Bronchial smooth muscle cell (primary cell): ENCODE results near the gene SAP130. TPM values are rescaled to one million over a fixed set of nuclear protein-coding genes. Genes with fewer than 3 reads are reported as not detected.

Source experiments
- total RNA-seq: library from RNA; depleted of rRNA; stranded (reverse); fragments of >200 nt; gene quantifications from 2 replicates; pipeline ENCODE4 v1.2.1, GENCODE V29; 2014

Gene SAP130
- 2.0 and 3.6 TPM in 2 replicates for total RNA-seq

DNA sequence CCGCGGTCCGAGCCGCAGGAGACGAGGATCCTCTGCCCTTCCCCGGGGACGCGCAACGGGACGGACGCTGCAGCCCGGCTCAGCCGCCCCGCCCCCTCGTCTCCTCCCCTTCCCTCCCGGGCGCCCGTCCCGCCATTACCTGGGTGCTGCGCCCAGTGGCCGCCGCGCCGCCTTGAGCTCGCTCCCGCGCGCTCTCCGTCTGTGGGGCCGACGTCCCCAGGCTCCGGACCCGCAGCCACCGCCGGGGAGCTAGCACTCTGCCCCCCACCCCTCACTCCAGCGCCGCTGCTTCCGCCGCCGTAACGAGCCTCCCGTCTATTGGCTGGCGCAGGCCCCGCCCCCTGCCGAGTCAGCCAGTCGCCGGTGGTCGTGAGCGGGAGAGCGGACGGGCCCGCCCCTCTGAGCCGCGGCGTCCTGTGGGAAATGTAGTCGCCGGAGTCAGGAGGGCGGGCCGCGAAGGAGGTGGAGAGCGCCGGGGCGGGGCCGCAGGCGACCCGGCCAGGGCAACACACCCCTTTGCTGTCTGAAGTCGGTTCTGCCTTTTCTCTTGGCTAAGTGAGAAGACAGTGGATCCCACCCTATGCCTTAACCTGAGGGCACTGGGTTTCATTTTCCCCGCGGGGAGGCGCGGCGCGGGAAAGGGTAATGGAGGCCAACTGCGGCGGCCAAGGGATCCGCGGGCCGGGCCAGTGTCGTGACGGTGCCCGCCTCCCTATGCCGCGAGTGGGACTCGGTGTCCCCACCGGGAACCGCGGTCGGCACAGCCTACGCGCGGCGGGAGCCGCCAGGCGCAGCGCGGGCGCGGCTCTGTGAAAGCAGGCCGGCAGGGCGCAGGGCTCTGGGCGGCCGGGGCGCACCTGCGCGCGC is at the start of gene SAP130:
TSS of gene SAP130 (minus strand) at position 259 of the 867 bp plus-strand sequence. CDS start 1,767 bp downstream, outside the sequence.

Other genes with a start within 250 kb of the SAP130 start
- gene WDR33, start 216.9 kb downstream of the SAP130 start, total RNA-seq, result 21.1 and 29.5 TPM in 2 replicates
- gene POLR2D, start 169.9 kb downstream of the SAP130 start, total RNA-seq, result 12.8 TPM in 2 replicates
- 7.7 and 10.8 TPM in 2 replicates for gene AMMECR1L, start 142.1 kb downstream of the SAP130 start, total RNA-seq
- gene UGGT1, start 63.1 kb upstream of the SAP130 start, total RNA-seq, result 51.1 and 52.8 TPM in 2 replicates